GM23338 (cell line): ENCODE data around the gene FASTKD1. TPM values are rescaled to one million over a fixed set of nuclear protein-coding genes. Genes with fewer than 3 reads are reported as not detected.

Experiments used
- ATAC-seq: fragments of 200-7000 bp; cut with Tn5 transposase; 3 replicates; pipeline ENCODE4 v1.9.1; 2020
- DNase-seq: peaks from one replicate; pipeline ENCODE4 v3.0.0-alpha.2; 2015; ENCODE audit warnings: low spot score
- H2AFZ ChIP-seq: fragments of 200-600 bp; sonication (generic); 2 replicates; pipeline ENCODE4 v1.8.0; 2016; ENCODE audit warnings: antibody characterized with exemption, mild to moderate bottlenecking, moderate library complexity
- H3F3A ChIP-seq: fragments of 200-600 bp; sonication (generic); replicated peaks from 2 replicates; pipeline ENCODE4 v1.8.0; 2017; ENCODE audit warnings: antibody characterized with exemption, mixed run types, low read depth
- H3K27ac ChIP-seq: fragments of 200-600 bp; sonication (generic); 2 replicates; pipeline ENCODE4 v1.6.1; 2016; ENCODE audit warnings: low read depth
- H3K27me3 ChIP-seq: fragments of 200-600 bp; sonication (generic); 2 replicates; pipeline ENCODE4 v1.8.0; 2016; ENCODE audit warnings: mild to moderate bottlenecking, mixed run types, moderate library complexity; ENCODE audit not compliant: insufficient read depth
- H3K36me3 ChIP-seq: fragments of 200-600 bp; sonication (generic); 2 replicates; pipeline ENCODE4 v1.8.0; 2016; ENCODE audit warnings: mild to moderate bottlenecking; ENCODE audit not compliant: insufficient read depth
- H3K4me1 ChIP-seq: fragments of 200-600 bp; sonication (generic); 2 replicates; pipeline ENCODE4 v1.8.0; 2016; ENCODE audit warnings: mild to moderate bottlenecking, moderate library complexity; ENCODE audit not compliant: insufficient read depth
- H3K4me2 ChIP-seq: fragments of 200-600 bp; sonication (generic); 2 replicates; pipeline ENCODE4 v1.7.1; 2017; ENCODE audit warnings: mixed run types
- H3K4me3 ChIP-seq: fragments of 200-600 bp; sonication (generic); 2 replicates; pipeline ENCODE4 v1.6.1; 2016; ENCODE audit warnings: mixed run types
- H3K79me2 ChIP-seq: fragments of 200-600 bp; sonication (generic); replicated peaks from 2 replicates; pipeline ENCODE4 v1.8.0; 2017; ENCODE audit warnings: mild to moderate bottlenecking; ENCODE audit not compliant: insufficient read depth
- H3K9me2 ChIP-seq: fragments of 200-600 bp; sonication (generic); 2 replicates; pipeline ENCODE4 v1.8.0; 2017; ENCODE audit not compliant: insufficient read depth
- H4K20me1 ChIP-seq: fragments of 200-600 bp; sonication (generic); replicated peaks from 2 replicates; pipeline ENCODE4 v1.8.0; 2017; ENCODE audit warnings: mild to moderate bottlenecking; ENCODE audit not compliant: insufficient read depth
- H3K27ac Mint-ChIP-seq: 2 replicates; pipeline ENCODE4 v1.8.0; 2020; ENCODE audit warnings: inconsistent platforms, mild to moderate bottlenecking, moderate library complexity, mixed read lengths
- H3K27me3 Mint-ChIP-seq: 3 replicates; pipeline ENCODE4 v1.8.0; 2022; ENCODE audit warnings: low read depth, mild to moderate bottlenecking, moderate library complexity, mixed read lengths, inconsistent platforms; ENCODE audit not compliant: insufficient read depth, poor library complexity
- H3K36me3 Mint-ChIP-seq: 3 replicates; pipeline ENCODE4 v1.8.0; 2021; ENCODE audit warnings: low read depth, mild to moderate bottlenecking, inconsistent platforms, moderate library complexity, mixed read lengths
- H3K4me1 Mint-ChIP-seq: 3 replicates; pipeline ENCODE4 v1.8.0; 2020; ENCODE audit warnings: mild to moderate bottlenecking, inconsistent platforms, mixed read lengths
- H3K4me3 Mint-ChIP-seq: 3 replicates; pipeline ENCODE4 v1.8.0; 2021; ENCODE audit warnings: moderate library complexity, mild to moderate bottlenecking, inconsistent platforms, mixed read lengths
- H3K9me3 Mint-ChIP-seq: 3 replicates; pipeline ENCODE4 v1.8.0; 2020; ENCODE audit warnings: moderate library complexity, mild to moderate bottlenecking, inconsistent platforms, mixed read lengths
- CREB1 ChIP-seq: fragments of 250-450 bp; sonication (Bioruptor Pico); IDR thresholded peaks from 2 replicates; pipeline ENCODE4 v1.5.0; 2020; ENCODE audit warnings: low read depth, mild to moderate bottlenecking, moderate library complexity
- CTCF ChIP-seq, 2 experiments: fragments of 200-600 bp in 1 of 2; sonication (generic) in 1 of 2; conservative IDR thresholded peaks; 2 replicates each; pipeline versions ENCODE4 v1.5.1 to v1.6.1; 2016 to 2017; ENCODE audit warnings: antibody characterized with exemption in 2 of 2, low read depth in 2 of 2, mild to moderate bottlenecking in 2 of 2, moderate library complexity in 1 of 2
- ETS1 ChIP-seq: IDR thresholded peaks from 2 replicates; pipeline ENCODE4 v1.6.1; 2016; ENCODE audit warnings: antibody characterized with exemption
- EZH2 ChIP-seq: fragments of 200-600 bp; sonication (generic); IDR thresholded peaks from one replicate; pipeline ENCODE4 v1.8.0; 2017; ENCODE audit warnings: antibody characterized with exemption, mild to moderate bottlenecking, low read depth; ENCODE audit not compliant: unreplicated experiment
- EZH2phosphoT487 ChIP-seq: fragments of 200-600 bp; sonication (generic); IDR thresholded peaks from one replicate; pipeline ENCODE4 v1.8.1; 2018; ENCODE audit warnings: antibody characterized with exemption; ENCODE audit not compliant: unreplicated experiment
- JUNB ChIP-seq: IDR thresholded peaks from one replicate; pipeline ENCODE4 v1.6.1; 2016; ENCODE audit warnings: antibody characterized with exemption; ENCODE audit not compliant: unreplicated experiment
- NANOG ChIP-seq: IDR thresholded peaks from 2 replicates; pipeline ENCODE4 v1.6.1; 2016; ENCODE audit warnings: antibody characterized with exemption, borderline replicate concordance
- POLR2AphosphoS5 ChIP-seq: IDR thresholded peaks from 2 replicates; pipeline ENCODE4 v1.6.1; 2016; ENCODE audit warnings: antibody characterized with exemption, low read depth
- REST ChIP-seq: IDR thresholded peaks from one replicate; pipeline ENCODE4 v1.6.1; 2018; ENCODE audit warnings: antibody characterized with exemption; ENCODE audit not compliant: unreplicated experiment
- STAT1 ChIP-seq: IDR thresholded peaks from one replicate; pipeline ENCODE4 v1.6.1; 2016; ENCODE audit warnings: antibody characterized with exemption; ENCODE audit not compliant: unreplicated experiment
- ZNF114 ChIP-seq: fragments of 250-450 bp; sonication (Bioruptor Pico); IDR thresholded peaks from 2 replicates; pipeline ENCODE4 v1.5.0; 2020; ENCODE audit warnings: mild to moderate bottlenecking, moderate library complexity
- ZNF331 ChIP-seq: fragments of 250-450 bp; sonication (Bioruptor Pico); IDR thresholded peaks from 2 replicates; pipeline ENCODE4 v1.5.0; 2020; ENCODE audit warnings: low read depth, mild to moderate bottlenecking, moderate library complexity
- ZNF462 ChIP-seq: fragments of 250-450 bp; sonication (Bioruptor Pico); IDR thresholded peaks from 2 replicates; pipeline ENCODE4 v1.5.0; 2020; ENCODE audit warnings: mild to moderate bottlenecking, moderate library complexity
- polyA plus RNA-seq: library from polyadenylated mRNA; unstranded; fragments of >200 nt; fragmentation: Nextera tagmentation; extraction: Ambion mirVana; gene quantifications from 2 replicates; pipeline ENCODE4 v1.2.1, GENCODE V29; 2016
- total RNA-seq: library from RNA; depleted of rRNA; stranded (reverse); fragments of >200 nt; shearing (Covaris generic); gene quantifications from 2 replicates; pipeline ENCODE4 v1.2.3, GENCODE V29; 2014

FASTKD1 gene
- total and polyA plus RNA-seq, 2 experiments from 2014 or later, result 49.0 to 53.3 TPM

GRCh38 chr2:169507698-169508097 lies 66.0 kb downstream of the FASTKD1 start:
- Histone ChIP-seq H3K27me3 (no peaks in the 10 kb centered on the region), H3K4me1 (no peaks in the 10 kb centered on the region), H3F3A (no peaks in the 10 kb centered on the region), H3K9me2 (no peaks in the 10 kb centered on the region), H3K79me2 (no peaks in the 10 kb centered on the region), H4K20me1 (no peaks in the 10 kb centered on the region), H2AFZ (no peak overlapping the region), H3K4me2 (no peak overlapping the region), H3K4me3 (no peak overlapping the region), H3K27ac (no peak overlapping the region), H3K36me3 (no peaks in the 10 kb centered on the region)
- H3K4me1 Mint-ChIP-seq, result peaks cover 9% of the 10 kb centered on the region; the same call in 2 of the 3 replicates
- ATAC-seq (no peak), DNase-seq (no peak)
- no peak overlapping the region for H3K4me3 Mint-ChIP-seq
- no peaks in the 10 kb centered on the region for H3K27me3 Mint-ChIP-seq
- TF ChIP-seq ZNF462 (CRISPR knock-in tag), result no peak
- no peak for TF ChIP-seq REST
- no peak for TF ChIP-seq CREB1 (CRISPR knock-in tag)
- no peak for TF ChIP-seq EZH2phosphoT487
- no peak for TF ChIP-seq JUNB
- TF ChIP-seq EZH2, result no peak
- TF ChIP-seq ZNF114, result no peak
- no peak for TF ChIP-seq ZNF331 (CRISPR knock-in tag)
- TF ChIP-seq POLR2AphosphoS5, result no peak
- TF ChIP-seq STAT1, result no peak
- TF ChIP-seq ETS1, result no peak
- no peak for TF ChIP-seq CTCF (conservative IDR thresholded peaks at IDR 0.05; ENCODE audit: low read depth in 2 of 2)
- TF ChIP-seq NANOG, result no peak
- H3K9me3 Mint-ChIP-seq, result peaks cover 17% of the 10 kb centered on the region
- no peak overlapping the region for H3K27ac Mint-ChIP-seq
- peaks cover 17% of the 10 kb centered on the region; the same call in 2 of the 3 replicates for H3K36me3 Mint-ChIP-seq
